H9 (cell line): ENCODE results near the gene AKNA. TPM values are rescaled to one million over a fixed set of nuclear protein-coding genes. Genes with fewer than 3 reads are reported as not detected.

Source experiments
- DNase-seq: peaks from one replicate; pipeline ENCODE4 v3.0.0-alpha.2; 2017
- H2AFZ ChIP-seq: one replicate; pipeline ENCODE4 v1.6.1; 2013; ENCODE audit warnings: mild to moderate bottlenecking, low read length, control low read depth, moderate library complexity
- H2AK5ac ChIP-seq: 2 replicates; pipeline ENCODE4 v1.6.1; 2013; ENCODE audit warnings: low read length, control low read depth, mixed read lengths; ENCODE audit not compliant: insufficient read length
- H2BK120ac ChIP-seq: one replicate; pipeline ENCODE4 v1.6.1; 2013; ENCODE audit warnings: low read depth, mild to moderate bottlenecking, low read length, control low read depth, inconsistent platforms; ENCODE audit not compliant: poor library complexity, severe bottlenecking
- H2BK12ac ChIP-seq: 2 replicates; pipeline ENCODE4 v1.6.1; 2013; ENCODE audit warnings: low read length, control low read depth, mixed read lengths, low read depth; ENCODE audit not compliant: insufficient read length
- H2BK15ac ChIP-seq: 2 replicates; pipeline ENCODE4 v1.6.1; 2013; ENCODE audit warnings: low read depth, low read length, control low read depth
- H2BK20ac ChIP-seq: one replicate; pipeline ENCODE4 v1.6.1; 2013; ENCODE audit warnings: low read depth, mild to moderate bottlenecking, low read length, control low read depth, inconsistent platforms; ENCODE audit not compliant: poor library complexity, severe bottlenecking
- H2BK5ac ChIP-seq: 2 replicates; pipeline ENCODE4 v1.6.1; 2013; ENCODE audit warnings: low read length, control low read depth, mixed read lengths; ENCODE audit not compliant: insufficient read length
- H3K14ac ChIP-seq: 2 replicates; pipeline ENCODE4 v1.6.1; 2013; ENCODE audit warnings: low read length, control low read depth; ENCODE audit not compliant: insufficient read depth
- H3K18ac ChIP-seq: 2 replicates; pipeline ENCODE4 v1.6.1; 2013; ENCODE audit warnings: low read depth, mild to moderate bottlenecking, mixed read lengths, low read length, control low read depth; ENCODE audit not compliant: insufficient read length
- H3K23ac ChIP-seq: 2 replicates; pipeline ENCODE4 v1.6.1; 2013; ENCODE audit warnings: low read length, control low read depth, mixed read lengths, low read depth; ENCODE audit not compliant: insufficient read length
- H3K23me2 ChIP-seq: 2 replicates; pipeline ENCODE4 v1.6.1; 2013; ENCODE audit warnings: low read depth, mild to moderate bottlenecking, mixed read lengths, low read length, control low read depth; ENCODE audit not compliant: insufficient read length, poor library complexity, severe bottlenecking
- H3K27ac ChIP-seq: 2 replicates; pipeline ENCODE4 v1.5.1; 2013; ENCODE audit warnings: low read length, control low read depth, mixed read lengths, low read depth; ENCODE audit not compliant: insufficient read length
- H3K27me3 ChIP-seq: 2 replicates; pipeline ENCODE4 v1.6.1; 2013; ENCODE audit warnings: low read length, control low read depth, inconsistent platforms; ENCODE audit not compliant: insufficient read depth
- H3K4ac ChIP-seq: 2 replicates; pipeline ENCODE4 v1.6.1; 2013; ENCODE audit warnings: low read depth, mild to moderate bottlenecking, control low read depth, inconsistent platforms, low read length, moderate library complexity
- H3K4me1 ChIP-seq: 2 replicates; pipeline ENCODE4 v1.6.1; 2013; ENCODE audit warnings: low read length, control low read depth, inconsistent platforms; ENCODE audit not compliant: insufficient read depth
- H3K4me2 ChIP-seq: 2 replicates; pipeline ENCODE4 v1.6.1; 2013; ENCODE audit warnings: low read length, control low read depth, mixed read lengths; ENCODE audit not compliant: insufficient read length, insufficient read depth
- H3K56ac ChIP-seq: 2 replicates; pipeline ENCODE4 v1.6.1; 2013; ENCODE audit warnings: low read depth, mild to moderate bottlenecking, mixed read lengths, low read length, control low read depth; ENCODE audit not compliant: insufficient read length
- H3K79me1 ChIP-seq: 2 replicates; pipeline ENCODE4 v1.6.1; 2013; ENCODE audit warnings: low read depth, mild to moderate bottlenecking, moderate library complexity, low read length, control low read depth, inconsistent platforms; ENCODE audit not compliant: insufficient read depth, poor library complexity, severe bottlenecking
- H3K79me2 ChIP-seq: 2 replicates; pipeline ENCODE4 v1.6.1; 2013; ENCODE audit warnings: low read length, control low read depth, inconsistent platforms; ENCODE audit not compliant: insufficient read depth
- H3K9ac ChIP-seq: 2 replicates; pipeline ENCODE4 v1.6.1; 2013; ENCODE audit warnings: low read length, control low read depth, mixed read lengths; ENCODE audit not compliant: insufficient read length; ENCODE audit errors: extremely low read depth
- H3K9me3 ChIP-seq: one replicate; pipeline ENCODE4 v1.6.1; 2013; ENCODE audit warnings: low read depth, low read length, inconsistent platforms; ENCODE audit not compliant: control insufficient read depth
- H3T11ph ChIP-seq: one replicate; pipeline ENCODE4 v1.6.1; 2013; ENCODE audit warnings: mild to moderate bottlenecking, low read length, control low read depth, inconsistent platforms
- H4K20me1 ChIP-seq: one replicate; pipeline ENCODE4 v1.6.1; 2013; ENCODE audit not compliant: control insufficient read depth, insufficient read length, insufficient read depth
- H4K5ac ChIP-seq: 2 replicates; pipeline ENCODE4 v1.6.1; 2013; ENCODE audit warnings: low read depth, mild to moderate bottlenecking, mixed read lengths, low read length, control low read depth; ENCODE audit not compliant: insufficient read length
- H4K8ac ChIP-seq: replicated peaks from 2 replicates; pipeline ENCODE4 v1.6.1; 2013; ENCODE audit warnings: low read length, control low read depth, mixed read lengths, low read depth; ENCODE audit not compliant: insufficient read length
- H4K91ac ChIP-seq: 2 replicates; pipeline ENCODE4 v1.6.1; 2013; ENCODE audit warnings: low read depth, mild to moderate bottlenecking, moderate library complexity, mixed read lengths, low read length, control low read depth; ENCODE audit not compliant: insufficient read length
- H3K27ac Mint-ChIP-seq, 3 experiments: 2 replicates in 2 of 3; 3 replicates in 1 of 3; pipeline ENCODE4 v1.8.0; 2020 to 2021; ENCODE audit warnings: mixed read lengths in 3 of 3, mild to moderate bottlenecking in 1 of 3, moderate library complexity in 1 of 3
- H3K27me3 Mint-ChIP-seq: 2 replicates; pipeline ENCODE4 v1.8.0; 2021; ENCODE audit warnings: low read depth, mild to moderate bottlenecking, moderate library complexity, mixed read lengths
- H3K36me3 Mint-ChIP-seq, 3 experiments: 2 replicates in 2 of 3; 3 replicates in 1 of 3; pipeline ENCODE4 v1.8.0; 2020 to 2021; ENCODE audit warnings: low read depth in 3 of 3, mixed read lengths in 3 of 3; ENCODE audit not compliant: insufficient read depth in 1 of 3
- H3K4me1 Mint-ChIP-seq, 2 experiments: 2 replicates each; pipeline ENCODE4 v1.8.0; 2020; ENCODE audit warnings: mixed read lengths in 2 of 2
- H3K4me3 Mint-ChIP-seq, 2 experiments: 2 replicates in 1 of 2; 3 replicates in 1 of 2; pipeline ENCODE4 v1.8.0; 2020 to 2021; ENCODE audit warnings: mild to moderate bottlenecking in 2 of 2, mixed read lengths in 2 of 2, moderate library complexity in 1 of 2
- H3K9me3 Mint-ChIP-seq, 2 experiments: 2 replicates in 1 of 2; 3 replicates in 1 of 2; pipeline ENCODE4 v1.8.0; 2020; ENCODE audit warnings: mild to moderate bottlenecking in 2 of 2, mixed read lengths in 2 of 2, moderate library complexity in 1 of 2
- CTCF ChIP-seq: fragments of 200-600 bp; sonication (generic); conservative IDR thresholded peaks from 3 replicates; pipeline ENCODE4 v1.8.0; 2021; ENCODE audit warnings: antibody characterized with exemption, mild to moderate bottlenecking
- WGBS: extraction: QIAGEN DNeasy Blood & Tissue Kit; methylation state at CpG from one replicate; pipeline ENCODE4 v1.1.7; 2013; ENCODE audit warnings: missing lambda C conversion rate, low lambda C conversion rate, mixed read lengths; ENCODE audit not compliant: insufficient read length; ENCODE audit errors: extremely low coverage; 5-methylcytosine and 5-hydroxymethylcytosine counted together
- total RNA-seq: library from RNA; stranded (reverse); gene quantifications from 2 replicates; pipeline ENCODE4 v1.2.1, GENCODE V29; 2021

AKNA gene
- total RNA-seq, 1 experiment from 2014 or later: 19.7 TPM

GRCh38 chr9:114351932-114352331, 35.9 kb downstream of the AKNA start:
- Histone ChIP-seq H4K8ac (no peak overlapping the region), H2AFZ (no peak overlapping the region), H3K23me2 (no peaks in the 10 kb centered on the region), H3K27ac (no peak overlapping the region), H4K20me1 (peaks cover 2% of the 10 kb centered on the region), H3K79me2 (no peaks in the 10 kb centered on the region), H3T11ph (no peak overlapping the region), H3K4me2 (no peak overlapping the region), H2BK5ac (no peak overlapping the region), H3K4ac (no peak overlapping the region), H3K18ac (no peak overlapping the region), H3K27me3 (no peaks in the 10 kb centered on the region), H4K5ac (no peak overlapping the region), H3K9me3 (no peaks in the 10 kb centered on the region), H3K9ac (no peak overlapping the region), H2BK120ac (no peak overlapping the region), H2BK20ac (no peak overlapping the region), H3K23ac (no peak overlapping the region), H2AK5ac (no peak overlapping the region), H3K14ac (no peak overlapping the region), H3K4me1 (peaks cover 4% of the 10 kb centered on the region), H3K79me1 (no peaks in the 10 kb centered on the region), H2BK12ac (no peak overlapping the region), H2BK15ac (no peak overlapping the region), H3K56ac (no peak overlapping the region), H4K91ac (no peak overlapping the region)
- peaks cover 14 to 20% of the 10 kb centered on the region in 2 experiments for H3K4me1 Mint-ChIP-seq
- TF ChIP-seq CTCF: no peak
- no peak overlapping the region for H3K4me3 Mint-ChIP-seq
- peaks cover 32 to 58% (median 55%) of the 10 kb centered on the region in 3 experiments; a peak in 6 of 7 replicates for H3K36me3 Mint-ChIP-seq
- WGBS: no CpG with 5 or more reads among the region's 4 CpGs
- H3K27ac Mint-ChIP-seq: no peak overlapping the region
- no peak for DNase-seq
- no peaks in the 10 kb centered on the region for H3K9me3 Mint-ChIP-seq
- no peaks in the 10 kb centered on the region; the same call in 1 of the 2 replicates for H3K27me3 Mint-ChIP-seq
